Activated CD4-positive, alpha-beta T cell treated with anti-CD3 and anti-CD28 coated beads for 24 hours (primary cell): Measurements from ENCODE around the gene CPHXL.

ENCODE experiments used
- DNase-seq, 2 donors: peaks; one replicate each; pipeline ENCODE4 v3.0.0-alpha.2; 2020; ENCODE audit warnings: low read depth in 2 of 2

CPHXL gene

DNA sequence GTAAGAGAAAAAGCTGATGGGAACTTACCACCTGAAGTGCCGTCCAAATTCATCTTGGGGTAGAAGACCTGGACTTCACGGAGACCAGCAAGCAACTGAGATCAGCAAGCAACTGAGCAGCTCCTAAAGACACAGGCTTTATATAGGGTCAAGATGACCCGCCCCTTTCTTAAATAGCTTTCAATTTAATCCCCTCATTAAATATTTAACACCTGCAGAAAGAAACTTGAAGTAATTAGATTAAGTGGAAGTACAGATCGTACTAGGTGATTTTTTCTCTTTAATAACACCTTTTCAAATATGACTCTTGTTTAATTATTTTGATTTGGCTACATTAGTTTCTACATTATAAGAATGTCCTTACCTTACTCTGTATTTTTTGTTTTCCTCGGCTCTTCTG lies at the start of gene CPHXL:
Gene CPHXL (minus strand): TSS at position 101 of the 400 bp plus-strand sequence. CDS start 48 bp downstream, at position 53.
- DNase-seq, result no peak

GRCh38 chr16:75774197-75774596 lies 47.9 kb upstream of the CPHXL start:
- no peak for DNase-seq

DNA sequence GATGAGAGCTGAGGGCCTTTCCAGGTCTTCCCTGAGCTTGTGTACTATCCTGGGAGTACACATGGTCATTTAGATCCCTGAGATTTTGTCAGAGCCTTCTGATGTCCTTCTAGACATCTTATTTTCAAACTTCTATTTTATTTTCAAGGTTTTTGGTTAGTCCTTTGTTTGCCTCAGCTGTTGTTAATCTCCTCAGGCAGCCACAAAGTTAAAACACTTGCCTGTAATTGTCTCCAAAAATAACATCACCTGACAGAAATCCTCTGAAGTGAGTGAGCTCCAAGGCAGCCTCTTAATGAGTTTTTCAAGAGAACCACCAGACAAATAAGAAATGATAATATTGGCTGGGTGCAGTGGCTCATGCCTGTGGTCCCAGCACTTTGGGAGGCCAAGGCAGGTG lies 43.8 kb upstream of the CPHXL start:
- no peak for DNase-seq

GRCh38 chr16:75764154-75764768 lies 38.0 kb upstream of the CPHXL start:
- DNase-seq, result peak; percentile 22 to 33

- DNase-seq, result no peak
Observed at GRCh38 chr16:75763204-75763603, 36.9 kb upstream of the CPHXL start.

- no peak for DNase-seq
Observed at GRCh38 chr16:75762746-75763145, 36.5 kb upstream of the CPHXL start.

- no peak for DNase-seq
Observed at GRCh38 chr16:75761108-75761507, 34.8 kb upstream of the CPHXL start.

DNA sequence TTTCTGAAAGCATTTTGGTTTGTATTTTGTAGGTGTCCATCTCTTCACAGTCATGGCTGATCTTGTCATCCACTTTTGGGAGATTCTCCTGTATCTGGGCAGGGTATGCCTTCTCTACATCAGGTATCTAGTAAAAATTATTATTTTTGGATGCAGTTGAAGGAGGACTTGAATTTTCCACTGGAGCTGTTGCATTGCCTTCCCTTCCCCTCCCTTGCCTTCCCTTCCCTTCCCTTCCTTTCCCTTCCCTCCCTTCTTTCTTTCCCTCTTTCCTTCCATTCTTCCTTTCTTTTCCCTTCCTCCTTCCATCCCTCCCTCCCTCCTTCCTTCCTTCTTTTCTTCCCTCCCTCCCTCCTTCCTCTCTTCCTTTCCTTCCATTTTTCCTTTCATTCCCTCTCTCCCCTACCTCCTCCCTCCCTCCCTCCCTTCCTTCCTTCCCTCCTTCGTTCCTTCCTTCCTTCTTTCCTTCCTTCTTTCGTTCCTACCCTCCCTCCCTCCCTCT lies 33.8 kb upstream of the CPHXL start:
- no peak for DNase-seq

DNA sequence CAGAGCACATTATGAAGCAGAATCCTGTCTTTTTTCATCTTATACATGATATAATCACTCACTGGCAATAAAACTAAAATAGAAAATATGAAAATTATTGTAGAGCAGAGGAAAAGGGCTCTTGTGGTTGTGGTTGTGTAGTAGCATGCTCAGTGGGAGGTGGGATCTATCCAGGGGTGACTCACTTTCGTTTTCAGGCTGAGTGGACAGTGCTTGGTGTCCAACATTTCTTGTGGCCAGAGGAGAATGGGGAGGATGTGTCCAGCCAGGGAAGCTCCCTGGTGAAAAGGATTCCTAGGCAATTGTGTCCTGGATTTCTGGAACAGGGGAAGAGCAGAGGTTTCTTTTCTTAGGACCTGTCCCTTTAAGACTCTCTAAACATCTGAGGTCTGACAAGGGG lies 31.9 kb upstream of the CPHXL start:
- no peak for DNase-seq

- no peak for DNase-seq
Observed at GRCh38 chr16:75754141-75754540, 27.9 kb upstream of the CPHXL start.

DNA sequence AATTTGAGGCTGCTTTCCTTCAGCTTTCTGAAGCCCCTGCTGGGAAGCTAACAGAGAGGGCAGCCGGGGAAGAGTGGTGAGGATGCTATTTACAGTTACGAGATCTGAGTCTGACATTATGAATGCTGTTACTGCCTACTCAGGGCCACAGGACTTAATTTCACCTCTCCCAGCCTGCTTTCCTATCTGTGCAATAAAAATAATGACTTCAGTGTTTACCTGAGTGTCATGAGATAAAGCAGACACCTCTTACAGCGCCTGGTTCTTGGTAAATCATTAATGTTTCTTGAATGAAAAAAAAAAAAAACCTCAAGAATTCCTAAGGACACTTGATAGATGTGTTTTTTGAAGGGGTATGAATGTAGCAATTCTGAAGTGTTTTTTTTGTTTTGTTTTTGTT lies 24.2 kb upstream of the CPHXL start:
- DNase-seq, result no peak

DNA sequence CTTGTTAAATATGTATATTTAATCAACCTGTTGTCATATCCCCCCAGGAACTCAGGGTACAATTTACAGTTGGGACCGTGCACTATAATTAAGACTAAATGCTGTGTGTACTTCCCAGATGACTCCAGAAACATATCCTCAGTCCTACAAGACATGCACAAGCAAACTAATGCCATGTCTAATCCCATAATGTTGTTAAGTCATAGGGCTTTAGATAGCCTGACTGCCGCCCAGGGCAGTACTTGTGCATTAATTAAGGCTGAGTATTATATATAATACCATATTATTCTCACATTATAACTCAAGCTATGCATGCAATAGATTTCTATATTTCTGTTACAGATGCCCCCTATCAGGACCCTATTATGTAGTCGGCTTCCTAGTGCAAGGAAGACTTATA lies 20.1 kb upstream of the CPHXL start:
- no peak for DNase-seq

DNA sequence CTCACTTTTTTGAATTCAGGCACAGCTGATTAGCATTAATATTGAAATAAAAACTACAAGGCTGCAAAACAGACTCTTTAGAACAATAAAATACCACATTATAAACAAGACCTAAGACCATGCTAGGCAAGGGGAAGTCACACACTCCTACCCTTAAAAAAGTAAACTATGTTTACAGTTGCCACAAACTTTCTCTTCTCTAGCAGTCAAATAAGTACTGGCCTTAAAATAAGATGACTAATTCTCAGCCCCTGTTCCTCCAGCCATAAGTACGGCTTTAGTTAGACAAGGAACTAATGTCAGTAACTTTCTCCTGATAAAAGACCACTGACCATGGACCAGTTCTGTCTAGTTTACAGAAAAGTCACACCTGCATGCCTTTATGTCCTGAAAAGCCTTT lies 19.5 kb upstream of the CPHXL start:
- no peak for DNase-seq

DNA sequence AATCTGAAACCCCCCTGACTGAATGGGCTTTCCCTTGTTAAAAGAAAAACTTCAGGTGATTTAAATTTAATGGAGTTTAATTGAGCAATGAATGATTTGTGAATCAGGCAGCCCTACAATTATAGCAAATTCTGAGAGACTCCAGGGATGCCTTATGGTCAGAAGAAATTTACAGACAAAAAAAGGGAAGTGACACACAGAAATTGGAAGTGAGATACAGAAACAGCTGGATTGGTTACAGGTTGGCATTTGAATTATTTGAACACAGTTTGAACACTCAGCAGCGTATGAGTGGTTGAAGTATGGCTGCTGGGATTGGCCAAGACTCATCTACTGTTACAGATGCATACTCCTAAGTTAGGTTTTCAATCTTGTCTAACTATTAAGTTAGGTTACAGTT lies 19.0 kb upstream of the CPHXL start:
- no peak for DNase-seq

- no peak for DNase-seq
Observed at GRCh38 chr16:75742424-75743047, 16.2 kb upstream of the CPHXL start.

- DNase-seq, result no peak
Observed at GRCh38 chr16:75733305-75734211, 7.3 kb upstream of the CPHXL start.

DNA sequence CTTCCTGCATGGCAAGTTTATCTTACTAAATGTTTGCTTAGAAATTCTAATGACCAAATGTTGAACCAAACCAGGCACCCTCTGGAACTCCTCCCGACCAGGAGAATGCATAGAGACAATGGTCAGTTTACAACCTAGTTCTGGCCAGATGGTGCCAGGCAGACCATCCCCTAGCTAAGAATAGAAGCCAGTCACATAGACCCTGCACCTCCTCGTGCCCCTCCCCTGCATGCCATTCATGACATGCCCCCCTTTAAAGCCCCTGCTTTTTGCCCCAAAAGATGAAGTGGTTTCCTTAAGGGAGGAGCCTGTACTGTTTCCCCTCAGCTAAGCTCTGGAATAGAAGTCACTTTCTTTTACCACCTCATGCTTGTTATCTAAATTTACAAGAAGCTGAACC lies 6.6 kb upstream of the CPHXL start:
- no peak for DNase-seq

DNA sequence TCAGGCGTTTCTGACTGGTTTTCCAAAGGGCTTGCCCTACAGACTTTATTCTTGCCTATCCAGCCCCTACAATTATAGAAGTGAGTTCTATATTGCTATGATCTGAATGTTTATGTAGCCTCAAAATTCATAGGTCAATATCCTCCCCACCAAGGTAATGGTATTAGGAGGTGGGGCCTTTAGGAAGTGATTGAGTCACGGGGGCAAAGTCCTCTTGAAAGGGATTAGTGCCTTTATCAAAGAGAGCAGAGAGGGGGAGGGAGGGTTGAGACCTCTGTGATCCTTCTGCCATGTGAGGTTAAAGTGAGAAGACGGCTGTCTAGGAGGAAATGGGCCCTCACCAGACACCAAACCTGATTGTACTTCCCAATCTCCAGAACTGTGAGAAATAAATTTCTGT lies 931 bp upstream of the CPHXL start:
- DNase-seq, result no peak

DNA sequence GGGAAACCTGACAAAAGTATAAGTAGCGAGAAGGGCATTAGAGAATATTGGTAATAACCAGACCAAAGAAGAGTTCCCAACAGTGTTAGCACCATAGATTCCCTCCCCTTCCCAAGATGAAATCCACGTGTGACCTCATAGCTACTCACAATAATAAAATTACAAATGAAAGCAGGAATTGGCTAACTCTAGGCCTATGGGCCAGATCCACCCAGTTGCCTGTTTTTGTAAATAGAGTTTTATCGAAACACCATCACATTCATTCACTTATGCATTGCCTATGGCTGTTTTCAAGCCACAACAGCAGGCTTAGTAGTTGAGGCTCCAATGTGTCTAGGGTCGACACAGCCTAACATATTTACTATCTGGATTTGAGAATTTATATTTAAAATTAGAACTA lies 7.8 kb downstream of the CPHXL start:
- DNase-seq, result no peak

DNA sequence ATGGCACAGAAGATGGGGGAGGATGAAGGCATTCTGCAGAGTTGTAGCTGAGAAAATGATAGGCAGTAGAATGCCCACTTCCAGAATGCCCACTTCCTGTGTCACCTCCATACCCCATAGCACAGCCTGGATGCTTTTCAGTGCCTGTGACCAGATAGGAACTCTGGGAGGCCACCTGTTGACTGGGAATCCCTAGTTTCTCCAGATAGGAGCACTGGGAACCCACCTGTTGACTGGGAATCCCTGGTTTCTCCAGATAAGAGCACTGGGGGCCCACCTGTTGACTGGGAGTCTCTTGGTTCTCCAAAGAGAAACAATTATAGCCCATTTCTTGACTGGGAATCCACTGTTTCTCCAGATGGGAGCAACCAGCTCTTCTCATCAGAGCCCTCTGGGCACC lies 11.6 kb downstream of the CPHXL start:
- DNase-seq, result no peak

GRCh38 chr16:75710344-75710743 lies 15.9 kb downstream of the CPHXL start:
- DNase-seq, result no peak

DNA sequence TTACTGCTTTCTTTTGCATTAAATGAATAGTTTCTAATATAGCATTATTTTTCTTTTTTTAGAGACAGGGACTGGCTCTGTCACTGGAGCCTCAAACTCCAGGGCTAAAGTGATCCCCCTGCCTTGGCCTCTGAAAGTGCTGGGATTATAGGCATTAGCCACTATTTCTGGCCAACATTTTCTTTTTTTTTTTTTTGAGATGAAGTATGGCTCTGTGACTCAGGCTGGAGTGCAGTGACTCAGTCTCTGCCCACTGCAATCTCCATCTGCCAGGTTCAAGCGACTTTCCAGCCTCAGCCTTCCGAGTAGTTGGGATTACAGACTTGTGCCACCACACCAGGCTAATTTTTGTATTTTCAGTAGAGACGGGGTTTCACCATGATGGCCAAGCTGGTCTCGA lies 23.0 kb downstream of the CPHXL start:
- no peak for DNase-seq

DNA sequence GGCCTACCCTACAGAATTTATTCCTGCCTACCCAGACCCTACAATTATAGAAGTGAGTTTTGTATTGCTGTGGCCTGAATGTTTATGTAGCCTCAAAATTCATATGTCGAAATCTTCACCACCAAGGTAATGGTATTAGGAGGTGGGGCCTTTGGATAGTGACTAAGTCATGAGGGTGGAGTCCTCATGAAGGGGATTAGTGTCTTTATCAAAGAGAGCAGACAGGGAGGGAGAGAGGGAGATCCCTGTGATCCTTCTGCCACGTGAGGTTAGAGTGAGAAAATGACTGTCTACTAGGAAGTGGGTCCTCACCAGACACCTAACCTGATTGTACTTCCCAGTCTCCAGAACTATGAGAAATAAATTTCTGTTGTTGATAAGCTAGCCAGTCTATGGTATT lies 24.0 kb downstream of the CPHXL start:
- no peak for DNase-seq
